CD4-positive, CD25-positive, alpha-beta regulatory T cell (primary cell): ENCODE results near the gene PLA2G4B. TPM values are rescaled to one million over a fixed set of nuclear protein-coding genes. Genes with fewer than 3 reads are reported as not detected.

Experiments used
- ATAC-seq, 2 donors: fragments of 150-1000 bp; cut with Tn5 transposase; one replicate each; pipeline ENCODE4 v1.10.0; 2021; ENCODE audit warnings: low read depth in 2 of 2, moderate number of reproducible peaks in 2 of 2, moderate library complexity in 1 of 2
- DNase-seq, 3 donors: peaks; one replicate each; pipeline versions ENCODE4 v3.0.0 to v3.0.0-alpha.2; 2012 to 2022; ENCODE audit warnings: mixed read lengths in 1 of 3
- H3K27ac ChIP-seq: one replicate; pipeline ENCODE4 v1.7.0; 2013; ENCODE audit warnings: mild to moderate bottlenecking, low read length; ENCODE audit not compliant: insufficient read depth, poor library complexity, severe bottlenecking
- H3K27me3 ChIP-seq: one replicate; pipeline ENCODE4 v1.7.0; 2013; ENCODE audit warnings: low read length; ENCODE audit not compliant: control insufficient read depth, insufficient read depth
- H3K36me3 ChIP-seq: one replicate; pipeline ENCODE4 v1.7.0; 2013; ENCODE audit warnings: mild to moderate bottlenecking, low read length, moderate library complexity; ENCODE audit not compliant: control insufficient read depth, insufficient read depth
- H3K4me1 ChIP-seq: 2 replicates; pipeline ENCODE4 v1.7.0; 2013; ENCODE audit warnings: mild to moderate bottlenecking, low read length; ENCODE audit not compliant: insufficient read depth, control insufficient read depth, poor library complexity, severe bottlenecking
- H3K4me3 ChIP-seq: one replicate; pipeline ENCODE4 v1.7.0; 2013; ENCODE audit warnings: low read depth, mild to moderate bottlenecking, low read length, moderate library complexity
- H3K9me3 ChIP-seq, 2 experiments: 1 replicate in 1 of 2; 2 replicates in 1 of 2; pipeline ENCODE4 v1.7.0; 2013; ENCODE audit warnings: low read length in 2 of 2, mild to moderate bottlenecking in 1 of 2, moderate library complexity in 1 of 2; ENCODE audit not compliant: control insufficient read depth in 2 of 2
- H3K27ac Mint-ChIP-seq, 3 donors: one replicate each; pipeline ENCODE4 v1.8.0; 2020 to 2022; ENCODE audit warnings: mild to moderate bottlenecking in 3 of 3, mixed read lengths in 3 of 3, moderate library complexity in 2 of 3
- H3K27me3 Mint-ChIP-seq: one replicate; pipeline ENCODE4 v1.8.0; 2022; ENCODE audit warnings: mild to moderate bottlenecking, mixed read lengths
- H3K36me3 Mint-ChIP-seq: one replicate; pipeline ENCODE4 v1.8.0; 2020; ENCODE audit warnings: mixed read lengths
- H3K4me1 Mint-ChIP-seq, 4 donors: one replicate each; pipeline ENCODE4 v1.8.0; 2020 to 2022; ENCODE audit warnings: mixed read lengths in 4 of 4, mild to moderate bottlenecking in 1 of 4
- H3K4me3 Mint-ChIP-seq, 4 donors: one replicate each; pipeline ENCODE4 v1.8.0; 2020 to 2022; ENCODE audit warnings: mild to moderate bottlenecking in 4 of 4, mixed read lengths in 4 of 4, moderate library complexity in 3 of 4
- H3K9me3 Mint-ChIP-seq, 7 donors: one replicate each; pipeline ENCODE4 v1.8.0; 2020 to 2022; ENCODE audit warnings: mixed read lengths in 7 of 7, mild to moderate bottlenecking in 3 of 7, moderate library complexity in 2 of 7
- polyA plus RNA-seq, 4 donors: library from polyadenylated mRNA; unstranded; fragments of 300-500 nt; fragmentation: Illumina TruSeq; gene quantifications; one replicate each; pipeline ENCODE4 v1.2.3, GENCODE V29; 2021
- total RNA-seq: library from RNA; stranded (reverse); gene quantifications from one replicate; pipeline ENCODE4 v1.2.3, GENCODE V29; 2022

The PLA2G4B gene
- total and polyA plus RNA-seq, 5 donors from 2014 or later, result 0.42 to 30.1 (median 2.3) TPM

- peaks cover 26% of the 10 kb centered on the region for H3K36me3 ChIP-seq
- Mint-ChIP-seq H3K9me3 (no peaks in the 10 kb centered on the region), H3K36me3 (peaks cover 24% of the 10 kb centered on the region), H3K27ac (peak overlapping the region in 2 of 3 donors; percentile 29 to 56), H3K4me1 (peaks cover 0 to 17% (median 10%) of the 10 kb centered on the region in 4 donors), H3K4me3 (no peak overlapping the region), H3K27me3 (no peaks in the 10 kb centered on the region)
- ATAC-seq, result peak; percentile 70 to 82
- no peaks in the 10 kb centered on the region for H3K27me3 ChIP-seq
- H3K4me3 ChIP-seq, result no peak overlapping the region
- DNase-seq, result peak; percentile 62 to 78 (median 69)
- no peaks in the 10 kb centered on the region for H3K9me3 ChIP-seq
- H3K27ac ChIP-seq, result no peak overlapping the region
- peaks cover 9% of the 10 kb centered on the region for H3K4me1 ChIP-seq
Measured at GRCh38 chr15:41811432-41812195, 27.0 kb upstream of the PLA2G4B start.

- H3K27me3 Mint-ChIP-seq, result no peaks in the 10 kb centered on the region
- Histone ChIP-seq H3K27me3 (no peaks in the 10 kb centered on the region), H3K36me3 (peaks cover 35% of the 10 kb centered on the region), H3K4me1 (peaks cover 9% of the 10 kb centered on the region), H3K27ac (no peak overlapping the region), H3K4me3 (no peak overlapping the region), H3K9me3 (no peaks in the 10 kb centered on the region)
- H3K4me1 Mint-ChIP-seq, result peaks cover 0 to 15% (median 10%) of the 10 kb centered on the region in 4 donors
- ATAC-seq (no peak), DNase-seq (no peak)
- H3K4me3 Mint-ChIP-seq, result no peak overlapping the region
- H3K9me3 Mint-ChIP-seq, result no peaks in the 10 kb centered on the region
- H3K36me3 Mint-ChIP-seq, result peaks cover 31% of the 10 kb centered on the region
- H3K27ac Mint-ChIP-seq, result no peak overlapping the region
Measured at GRCh38 chr15:41812820-41813375, 25.7 kb upstream of the PLA2G4B start.

- H3K4me1 ChIP-seq, result peaks cover 9% of the 10 kb centered on the region
- H3K4me3 ChIP-seq, result no peak overlapping the region
- H3K36me3 Mint-ChIP-seq, result peaks cover 31% of the 10 kb centered on the region
- H3K4me1 Mint-ChIP-seq, result peaks cover 0 to 15% (median 10%) of the 10 kb centered on the region in 4 donors
- no peaks in the 10 kb centered on the region for H3K27me3 ChIP-seq
- no peaks in the 10 kb centered on the region for H3K9me3 ChIP-seq
- no peaks in the 10 kb centered on the region for H3K27me3 Mint-ChIP-seq
- H3K4me3 Mint-ChIP-seq, result no peak overlapping the region
- DNase-seq (no peak), ATAC-seq (no peak)
- no peak overlapping the region for H3K27ac Mint-ChIP-seq
- peaks cover 40% of the 10 kb centered on the region for H3K36me3 ChIP-seq
- no peak overlapping the region for H3K27ac ChIP-seq
- no peaks in the 10 kb centered on the region for H3K9me3 Mint-ChIP-seq
Measured at GRCh38 chr15:41813426-41813825, 25.2 kb upstream of the PLA2G4B start.

- H3K36me3 Mint-ChIP-seq, result peaks cover 32% of the 10 kb centered on the region
- peaks cover 9% of the 10 kb centered on the region for H3K4me1 ChIP-seq
- no peak overlapping the region for H3K4me3 Mint-ChIP-seq
- H3K27me3 Mint-ChIP-seq, result no peaks in the 10 kb centered on the region
- no peak overlapping the region for H3K27ac ChIP-seq
- peaks cover 0 to 15% (median 10%) of the 10 kb centered on the region in 4 donors for H3K4me1 Mint-ChIP-seq
- H3K9me3 Mint-ChIP-seq, result no peaks in the 10 kb centered on the region
- no peak for ATAC-seq
- peaks cover 47% of the 10 kb centered on the region for H3K36me3 ChIP-seq
- H3K4me3 ChIP-seq, result no peak overlapping the region
- H3K9me3 ChIP-seq, result no peaks in the 10 kb centered on the region
- DNase-seq, result no peak
- peak overlapping the region in 1 of 3 donors; percentile 31 for H3K27ac Mint-ChIP-seq
- no peaks in the 10 kb centered on the region for H3K27me3 ChIP-seq
Measured at GRCh38 chr15:41814534-41814933, 24.1 kb upstream of the PLA2G4B start.

GRCh38 chr15:41816788-41817187, 21.9 kb upstream of the PLA2G4B start:
- no peak overlapping the region for H3K4me3 ChIP-seq
- DNase-seq (no peak), ATAC-seq (no peak)
- no peaks in the 10 kb centered on the region for H3K27me3 ChIP-seq
- H3K9me3 ChIP-seq, result no peaks in the 10 kb centered on the region
- Mint-ChIP-seq H3K36me3 (peaks cover 36% of the 10 kb centered on the region), H3K27me3 (no peaks in the 10 kb centered on the region), H3K27ac (no peak overlapping the region), H3K4me3 (no peak overlapping the region), H3K4me1 (peaks cover 0 to 4% (median 2%) of the 10 kb centered on the region in 4 donors), H3K9me3 (no peaks in the 10 kb centered on the region)
- peaks cover under 1% of the 10 kb centered on the region for H3K4me1 ChIP-seq
- no peak overlapping the region for H3K27ac ChIP-seq
- H3K36me3 ChIP-seq, result peaks cover 57% of the 10 kb centered on the region

- peaks cover 36% of the 10 kb centered on the region for H3K36me3 Mint-ChIP-seq
Measured at GRCh38 chr15:41817327-41817726, 21.3 kb upstream of the PLA2G4B start.

GRCh38 chr15:41817781-41818180, 20.9 kb upstream of the PLA2G4B start:
- Histone ChIP-seq H3K9me3 (no peaks in the 10 kb centered on the region), H3K27me3 (no peaks in the 10 kb centered on the region), H3K36me3 (peaks cover 62% of the 10 kb centered on the region), H3K4me1 (no peaks in the 10 kb centered on the region), H3K4me3 (no peak overlapping the region), H3K27ac (no peak overlapping the region)
- DNase-seq (no peak), ATAC-seq (no peak)
- H3K4me3 Mint-ChIP-seq, result no peak overlapping the region
- no peaks in the 10 kb centered on the region for H3K9me3 Mint-ChIP-seq
- H3K27me3 Mint-ChIP-seq, result no peaks in the 10 kb centered on the region
- peak overlapping the region in 1 of 3 donors; percentile 23 for H3K27ac Mint-ChIP-seq
- H3K4me1 Mint-ChIP-seq, result peaks cover 0 to 3% (median 1%) of the 10 kb centered on the region in 4 donors
- peaks cover 36% of the 10 kb centered on the region for H3K36me3 Mint-ChIP-seq

More at GRCh38 chr15:41817327-41817726, 21.3 kb upstream of the PLA2G4B start:
- Mint-ChIP-seq H3K9me3 (no peaks in the 10 kb centered on the region), H3K4me1 (peaks cover 0 to 3% (median 1%) of the 10 kb centered on the region in 4 donors), H3K4me3 (no peak overlapping the region), H3K27ac (no peak overlapping the region), H3K27me3 (no peaks in the 10 kb centered on the region)
- no peaks in the 10 kb centered on the region for H3K4me1 ChIP-seq
- no peaks in the 10 kb centered on the region for H3K9me3 ChIP-seq
- H3K27ac ChIP-seq, result no peak overlapping the region
- no peak overlapping the region for H3K4me3 ChIP-seq
- H3K36me3 ChIP-seq, result peaks cover 58% of the 10 kb centered on the region
- ATAC-seq (no peak), DNase-seq (no peak)
- no peaks in the 10 kb centered on the region for H3K27me3 ChIP-seq
